ENCODE measurements around the gene CCDC149.

Gene CCDC149

DNA sequence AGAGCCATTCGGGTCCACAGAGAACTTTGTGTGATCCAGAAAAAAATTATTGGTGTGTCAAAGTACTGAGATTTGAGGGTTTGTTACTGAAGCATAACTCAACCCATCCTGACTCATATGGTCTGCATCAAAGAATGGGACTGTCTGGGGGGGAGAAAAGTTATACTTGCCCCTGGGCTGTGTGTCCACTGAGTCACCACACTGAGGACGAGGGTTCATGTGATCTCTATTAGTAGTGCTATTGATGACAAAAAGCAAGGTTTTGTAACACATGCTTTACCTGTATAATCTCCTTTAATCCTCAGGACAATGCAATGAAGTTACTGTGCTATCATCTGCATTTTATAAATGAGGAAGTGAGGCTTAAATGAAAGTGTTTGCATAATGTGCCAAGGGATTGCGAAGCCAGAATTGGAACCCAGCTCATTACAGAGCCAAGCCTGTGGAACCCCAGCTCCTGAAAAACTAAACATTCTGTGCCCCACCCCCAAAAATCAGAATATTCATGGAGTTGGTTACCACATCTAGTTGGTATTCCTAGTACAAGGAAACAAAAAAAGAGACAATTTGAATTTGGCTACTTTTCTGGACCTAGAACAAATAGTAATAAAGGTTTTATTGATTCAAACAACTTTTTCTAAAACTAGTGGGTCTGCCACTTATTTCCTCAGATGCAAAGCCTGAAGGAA, 31.2 kb downstream of the CCDC149 start:
- no peak overlapping the region for H3K27ac ChIP-seq (ENCODE audit: low read depth, low read length, severe bottlenecking)
- whole genome bisulfite sequencing, 2 experiments (ENCODE audit: insufficient coverage in 2 of 2): 86 to 100% methylated on average over 1 of the region's 3 CpGs
- no peaks in the 10 kb centered on the region for H3K36me3 ChIP-seq (ENCODE audit: control insufficient read depth, insufficient read depth, low read length)
- no peak overlapping the region for H3K4me3 ChIP-seq (ENCODE audit: extremely low read depth, insufficient read depth, low read length, poor library complexity, severe bottlenecking)
- no peaks in the 10 kb centered on the region for H3K4me1 ChIP-seq (ENCODE audit: control insufficient read depth, insufficient read depth, low read length, poor library complexity, severe bottlenecking)
- H3K9me3 ChIP-seq (ENCODE audit: control insufficient read depth, low read length): no peaks in the 10 kb centered on the region

DNA sequence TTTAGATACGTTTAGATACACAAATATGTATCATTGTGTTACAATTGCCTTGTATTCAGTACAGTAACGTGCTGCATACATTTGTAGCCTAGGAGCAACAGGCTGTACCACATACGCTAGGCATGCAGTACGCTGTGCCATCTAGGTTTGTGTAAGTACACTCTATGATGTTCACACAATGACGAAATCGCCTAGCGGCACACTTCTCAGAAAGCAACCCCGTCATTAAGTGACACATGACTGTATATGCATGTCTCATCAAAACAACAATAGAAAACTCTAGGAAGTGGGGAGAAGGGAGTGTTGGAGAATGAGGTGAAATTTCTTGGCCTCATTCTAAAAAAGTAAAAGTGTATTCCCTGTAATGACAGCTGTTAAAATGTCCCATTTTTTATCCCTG, 32.7 kb downstream of the CCDC149 start:
- H3K9me3 ChIP-seq (ENCODE audit: control insufficient read depth, low read length): no peaks in the 10 kb centered on the region
- H3K36me3 ChIP-seq (ENCODE audit: control insufficient read depth, insufficient read depth, low read length): no peaks in the 10 kb centered on the region
- WGBS, 2 experiments (ENCODE audit: insufficient coverage in 2 of 2): 94 to 98% methylated on average over 4 to 5 of the region's 8 CpGs
- no peak overlapping the region for H3K4me3 ChIP-seq (ENCODE audit: extremely low read depth, insufficient read depth, low read length, poor library complexity, severe bottlenecking)
- H3K27ac ChIP-seq (ENCODE audit: low read depth, low read length, severe bottlenecking): no peak overlapping the region
- no peaks in the 10 kb centered on the region for H3K4me1 ChIP-seq (ENCODE audit: control insufficient read depth, insufficient read depth, low read length, poor library complexity, severe bottlenecking)

DNA sequence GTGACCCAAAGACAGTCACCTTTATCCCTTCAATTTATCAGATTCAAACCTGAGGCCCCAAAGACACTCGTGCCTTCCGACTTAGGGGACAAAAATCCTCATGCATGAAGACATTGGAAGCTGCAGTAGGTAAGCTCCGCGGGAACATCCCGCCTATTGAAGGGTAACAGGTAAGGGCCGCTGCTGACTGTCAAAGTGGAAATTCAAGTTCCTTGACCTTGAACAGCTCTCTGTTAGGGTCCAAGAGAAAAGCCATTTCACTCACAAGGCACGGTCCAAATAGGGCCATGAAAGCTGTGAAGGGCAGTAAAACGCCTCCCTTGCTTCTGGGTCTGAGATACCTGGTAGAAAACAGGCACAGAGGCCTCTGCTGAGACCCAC, 34.2 kb downstream of the CCDC149 start:
- Histone ChIP-seq H3K4me1 (ENCODE audit: control insufficient read depth, insufficient read depth, low read length, poor library complexity, severe bottlenecking) (no peaks in the 10 kb centered on the region), H3K4me3 (ENCODE audit: extremely low read depth, insufficient read depth, low read length, poor library complexity, severe bottlenecking) (no peak overlapping the region), H3K27ac (ENCODE audit: low read depth, low read length, severe bottlenecking) (no peak overlapping the region), H3K9me3 (ENCODE audit: control insufficient read depth, low read length) (no peaks in the 10 kb centered on the region), H3K36me3 (ENCODE audit: control insufficient read depth, insufficient read depth, low read length) (no peaks in the 10 kb centered on the region)
- 75 to 79% methylated on average over 8 of the region's 8 CpGs for WGBS, 2 experiments (ENCODE audit: insufficient coverage in 2 of 2)

DNA sequence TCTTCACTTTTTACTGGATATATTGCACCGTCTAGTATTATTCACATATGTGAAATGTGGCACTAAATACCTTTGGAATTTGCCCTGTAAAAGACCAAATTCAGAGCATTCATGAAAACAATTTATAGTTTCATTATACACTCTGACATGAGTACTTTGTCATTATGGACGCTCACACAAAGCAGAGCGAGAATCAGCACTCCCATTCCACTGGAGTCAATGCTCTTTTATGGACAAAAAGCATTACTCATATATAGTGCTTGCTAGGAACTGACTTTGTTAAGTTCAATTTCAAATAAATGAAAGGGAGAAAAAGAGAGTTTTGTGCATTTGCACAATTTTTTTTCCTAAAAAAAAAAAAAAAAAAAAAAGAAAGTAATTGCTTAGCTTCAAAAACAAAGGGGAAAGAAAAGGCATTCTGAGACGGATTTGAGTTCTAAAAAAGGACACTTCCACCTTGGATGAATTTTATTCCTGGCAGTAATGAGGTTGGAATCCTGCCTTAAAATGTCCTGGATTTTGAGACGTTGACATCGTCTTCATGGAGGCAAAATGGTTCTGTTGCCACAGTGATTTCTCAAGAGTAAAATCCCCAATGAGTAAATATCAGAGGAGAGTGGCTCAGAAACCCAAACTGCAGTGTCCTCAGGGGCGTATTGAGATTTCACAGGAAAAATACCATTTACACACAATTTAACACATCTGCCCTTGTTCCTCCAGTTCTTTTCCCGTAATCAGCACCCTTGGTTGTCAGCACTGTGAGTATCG, 34.8 kb downstream of the CCDC149 start:
- no peaks in the 10 kb centered on the region for H3K4me1 ChIP-seq (ENCODE audit: control insufficient read depth, insufficient read depth, low read length, poor library complexity, severe bottlenecking)
- no peak overlapping the region for H3K27ac ChIP-seq (ENCODE audit: low read depth, low read length, severe bottlenecking)
- no peak overlapping the region for H3K4me3 ChIP-seq (ENCODE audit: extremely low read depth, insufficient read depth, low read length, poor library complexity, severe bottlenecking)
- H3K9me3 ChIP-seq (ENCODE audit: control insufficient read depth, low read length): no peaks in the 10 kb centered on the region
- H3K36me3 ChIP-seq (ENCODE audit: control insufficient read depth, insufficient read depth, low read length): no peaks in the 10 kb centered on the region
- WGBS, 2 experiments (ENCODE audit: insufficient coverage in 2 of 2): 87 to 89% methylated on average over 6 to 7 of the region's 9 CpGs

DNA sequence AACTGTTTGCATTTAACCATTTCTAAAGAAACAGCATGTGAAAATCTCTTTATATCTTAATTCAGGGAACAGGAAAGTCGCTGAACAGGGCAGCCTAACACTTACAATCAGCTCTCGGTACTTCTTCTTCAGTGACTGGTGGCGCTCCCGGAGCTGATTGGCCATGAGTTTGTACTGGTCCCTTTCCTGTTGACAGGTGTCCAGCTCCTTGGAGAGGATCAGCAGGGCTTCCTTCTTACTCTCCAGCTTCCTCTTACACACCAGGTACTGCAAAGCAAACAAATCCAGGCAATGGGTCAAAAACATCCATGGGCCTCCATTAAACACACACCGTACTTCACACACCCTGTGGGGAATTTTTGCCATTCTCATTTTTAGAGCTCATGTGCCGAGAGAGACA, 36.4 kb downstream of the CCDC149 start:
- WGBS, 2 experiments (ENCODE audit: insufficient coverage in 2 of 2): 89 to 91% methylated on average over 4 to 6 of the region's 6 CpGs
- Histone ChIP-seq H3K4me1 (ENCODE audit: control insufficient read depth, insufficient read depth, low read length, poor library complexity, severe bottlenecking) (no peaks in the 10 kb centered on the region), H3K27ac (ENCODE audit: low read depth, low read length, severe bottlenecking) (no peak overlapping the region), H3K9me3 (ENCODE audit: control insufficient read depth, low read length) (no peaks in the 10 kb centered on the region), H3K36me3 (ENCODE audit: control insufficient read depth, insufficient read depth, low read length) (no peaks in the 10 kb centered on the region), H3K4me3 (ENCODE audit: extremely low read depth, insufficient read depth, low read length, poor library complexity, severe bottlenecking) (no peak overlapping the region)

DNA sequence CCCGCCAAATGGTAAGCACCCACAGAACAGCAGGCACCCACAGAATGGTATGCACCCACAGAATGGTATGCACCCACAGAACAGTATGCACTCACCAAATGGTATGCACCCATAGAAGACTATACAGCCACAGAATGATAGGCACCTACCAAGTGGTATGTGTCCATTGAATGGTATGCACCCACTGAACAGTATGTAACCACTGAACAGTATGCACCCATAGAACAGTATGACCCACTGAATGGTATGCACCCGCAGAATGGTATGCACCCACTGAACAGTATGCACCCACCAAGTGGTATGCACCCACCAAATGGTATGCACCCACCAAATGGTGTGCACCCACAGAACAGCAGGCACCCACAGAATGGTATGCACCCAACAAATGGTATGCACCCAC, 40.1 kb downstream of the CCDC149 start:
- H3K36me3 ChIP-seq (ENCODE audit: control insufficient read depth, insufficient read depth, low read length): no peaks in the 10 kb centered on the region
- H3K9me3 ChIP-seq (ENCODE audit: control insufficient read depth, low read length): no peaks in the 10 kb centered on the region
- no peak overlapping the region for H3K27ac ChIP-seq (ENCODE audit: low read depth, low read length, severe bottlenecking)
- no peak overlapping the region for H3K4me3 ChIP-seq (ENCODE audit: extremely low read depth, insufficient read depth, low read length, poor library complexity, severe bottlenecking)
- no peaks in the 10 kb centered on the region for H3K4me1 ChIP-seq (ENCODE audit: control insufficient read depth, insufficient read depth, low read length, poor library complexity, severe bottlenecking)
- 83 to 94% methylated on average over 1 to 2 of the region's 2 CpGs for WGBS, 2 experiments (ENCODE audit: insufficient coverage in 2 of 2)

DNA sequence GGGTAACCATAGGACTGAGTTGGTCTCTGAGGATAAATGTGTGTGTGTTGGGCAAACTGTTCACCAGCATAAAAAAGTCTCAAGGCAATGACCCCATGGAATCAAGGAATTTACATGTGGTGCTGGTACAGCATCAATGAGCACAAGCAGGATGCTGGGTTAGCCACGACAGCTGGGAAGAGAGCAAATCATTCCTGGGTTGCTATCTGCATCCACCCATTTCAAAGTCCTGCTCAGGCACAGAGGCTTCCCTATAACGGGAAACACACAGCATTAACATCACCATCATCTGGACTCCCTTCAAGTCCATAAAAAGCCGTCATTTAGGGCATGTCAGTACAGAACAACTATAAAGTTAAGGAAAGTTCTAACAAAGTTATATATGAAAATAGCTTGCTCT, 41.6 kb downstream of the CCDC149 start:
- Histone ChIP-seq H3K4me3 (ENCODE audit: extremely low read depth, insufficient read depth, low read length, poor library complexity, severe bottlenecking) (no peak overlapping the region), H3K4me1 (ENCODE audit: control insufficient read depth, insufficient read depth, low read length, poor library complexity, severe bottlenecking) (no peaks in the 10 kb centered on the region), H3K36me3 (ENCODE audit: control insufficient read depth, insufficient read depth, low read length) (no peaks in the 10 kb centered on the region), H3K9me3 (ENCODE audit: control insufficient read depth, low read length) (no peaks in the 10 kb centered on the region), H3K27ac (ENCODE audit: low read depth, low read length, severe bottlenecking) (no peak overlapping the region)
- 86% methylated on average over 1 to 2 of the region's 3 CpGs for WGBS, 2 experiments (ENCODE audit: insufficient coverage in 2 of 2)

DNA sequence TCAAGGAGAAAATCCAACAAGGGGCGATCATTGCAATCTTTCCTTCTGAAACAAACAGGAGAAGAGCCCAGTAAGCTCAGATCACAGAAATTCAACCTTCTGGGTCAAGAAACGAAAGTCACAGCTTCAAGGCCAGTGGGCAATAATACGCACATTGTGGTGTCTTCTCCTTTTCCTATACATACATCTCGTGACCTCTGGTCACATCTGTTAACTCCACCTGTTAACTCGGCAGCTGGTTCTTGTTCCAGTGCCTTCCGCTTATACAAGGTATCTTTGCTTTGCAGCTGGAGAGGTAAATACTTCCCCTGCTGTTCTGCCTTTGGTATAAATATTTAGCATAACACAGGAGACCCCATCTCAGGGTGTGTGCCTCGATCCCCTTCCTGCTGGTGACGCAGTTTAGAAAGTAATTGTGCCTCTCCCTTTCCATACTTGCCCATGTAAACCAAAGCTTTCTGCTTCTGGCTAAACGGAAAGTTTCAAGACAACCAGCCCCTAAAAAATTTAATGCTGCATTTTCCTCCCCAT, 45.0 kb downstream of the CCDC149 start:
- H3K9me3 ChIP-seq (ENCODE audit: control insufficient read depth, low read length): peaks cover 26% of the 10 kb centered on the region
- 70 to 87% methylated on average over 6 to 7 of the region's 9 CpGs for WGBS, 2 experiments (ENCODE audit: insufficient coverage in 2 of 2)
- no peaks in the 10 kb centered on the region for H3K36me3 ChIP-seq (ENCODE audit: control insufficient read depth, insufficient read depth, low read length)
- no peaks in the 10 kb centered on the region for H3K4me1 ChIP-seq (ENCODE audit: control insufficient read depth, insufficient read depth, low read length, poor library complexity, severe bottlenecking)
- no peak overlapping the region for H3K4me3 ChIP-seq (ENCODE audit: extremely low read depth, insufficient read depth, low read length, poor library complexity, severe bottlenecking)
- H3K27ac ChIP-seq (ENCODE audit: low read depth, low read length, severe bottlenecking): no peak overlapping the region

DNA sequence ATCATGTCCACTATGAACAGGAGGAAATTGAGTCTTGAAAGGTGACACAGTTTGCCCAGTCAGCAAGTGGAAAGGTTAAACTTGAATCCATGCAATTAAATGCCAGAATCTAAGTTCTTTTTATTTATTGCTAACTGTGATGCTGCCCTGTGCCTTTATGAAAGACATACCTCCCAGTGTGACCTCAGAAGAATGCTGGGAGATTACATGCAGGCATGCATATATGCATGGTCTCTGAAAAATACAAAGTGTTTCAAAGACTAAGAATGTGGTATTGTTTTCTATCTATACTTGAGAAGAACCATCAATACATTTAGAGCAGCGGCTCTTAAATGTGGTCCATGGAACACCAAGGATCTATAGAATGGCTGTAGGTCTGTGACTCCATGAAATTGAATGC, 45.6 kb downstream of the CCDC149 start:
- Histone ChIP-seq H3K4me3 (ENCODE audit: extremely low read depth, insufficient read depth, low read length, poor library complexity, severe bottlenecking) (no peak overlapping the region), H3K27ac (ENCODE audit: low read depth, low read length, severe bottlenecking) (no peak overlapping the region), H3K4me1 (ENCODE audit: control insufficient read depth, insufficient read depth, low read length, poor library complexity, severe bottlenecking) (no peaks in the 10 kb centered on the region), H3K36me3 (ENCODE audit: control insufficient read depth, insufficient read depth, low read length) (no peaks in the 10 kb centered on the region), H3K9me3 (ENCODE audit: control insufficient read depth, low read length) (peaks cover 26% of the 10 kb centered on the region)
- WGBS, 2 experiments (ENCODE audit: insufficient coverage in 2 of 2): no CpG with 5 or more reads among the region's 1 CpG

DNA sequence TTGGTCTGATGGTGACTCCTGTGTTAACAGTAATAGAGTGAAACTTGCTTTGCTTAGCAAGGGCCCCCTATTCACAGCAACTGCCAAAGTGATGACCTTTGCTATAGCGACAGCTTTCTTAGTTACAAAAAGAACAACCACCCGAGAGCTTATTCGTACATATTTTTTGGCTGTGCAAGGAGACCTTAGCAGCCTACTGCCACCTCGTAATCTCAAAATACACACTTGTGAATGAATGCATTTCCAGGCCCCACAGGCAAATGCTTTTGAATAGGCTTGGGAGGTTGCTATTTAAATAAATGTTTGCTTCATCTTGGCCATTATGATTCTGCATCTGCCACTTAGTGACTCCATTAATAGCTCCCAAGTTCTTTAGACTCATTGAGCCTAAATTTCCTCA, 47.4 kb downstream of the CCDC149 start:
- Histone ChIP-seq H3K36me3 (ENCODE audit: control insufficient read depth, insufficient read depth, low read length) (no peaks in the 10 kb centered on the region), H3K9me3 (ENCODE audit: control insufficient read depth, low read length) (peaks cover 26% of the 10 kb centered on the region), H3K27ac (ENCODE audit: low read depth, low read length, severe bottlenecking) (no peak overlapping the region), H3K4me3 (ENCODE audit: extremely low read depth, insufficient read depth, low read length, poor library complexity, severe bottlenecking) (no peak overlapping the region), H3K4me1 (ENCODE audit: control insufficient read depth, insufficient read depth, low read length, poor library complexity, severe bottlenecking) (no peaks in the 10 kb centered on the region)
- 91 to 93% methylated on average over 3 to 4 of the region's 4 CpGs for WGBS, 2 experiments (ENCODE audit: insufficient coverage in 2 of 2)

DNA sequence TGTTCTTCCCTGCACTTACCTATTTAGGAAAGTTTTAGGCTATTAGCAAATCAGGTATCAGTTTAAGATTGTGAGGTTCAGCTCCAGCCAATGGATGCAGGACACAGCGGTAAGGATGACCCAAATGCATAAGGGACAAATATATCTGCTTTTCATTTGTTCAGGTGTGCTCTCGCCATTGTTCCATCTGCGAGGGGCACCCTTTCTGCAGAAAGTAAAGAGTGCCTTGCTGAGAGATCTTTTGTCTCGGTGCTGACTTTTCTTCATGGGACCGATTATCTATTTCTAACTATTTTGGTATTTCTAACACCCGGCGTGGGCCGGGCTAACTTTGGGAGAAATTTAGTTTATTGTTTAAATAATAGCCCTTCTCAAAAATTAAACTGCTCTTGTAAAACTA, 49.0 kb downstream of the CCDC149 start:
- 95 to 100% methylated on average over 3 of the region's 8 CpGs for WGBS, 2 experiments (ENCODE audit: insufficient coverage in 2 of 2)
- no peak overlapping the region for H3K27ac ChIP-seq (ENCODE audit: low read depth, low read length, severe bottlenecking)
- H3K36me3 ChIP-seq (ENCODE audit: control insufficient read depth, insufficient read depth, low read length): no peaks in the 10 kb centered on the region
- peaks cover 2% of the 10 kb centered on the region for H3K4me1 ChIP-seq (ENCODE audit: control insufficient read depth, insufficient read depth, low read length, poor library complexity, severe bottlenecking)
- peaks cover 26% of the 10 kb centered on the region for H3K9me3 ChIP-seq (ENCODE audit: control insufficient read depth, low read length)
- H3K4me3 ChIP-seq (ENCODE audit: extremely low read depth, insufficient read depth, low read length, poor library complexity, severe bottlenecking): no peak overlapping the region

Data from mesodermal cell (in vitro differentiated cells).